PC-3 (cell line): Measurements from ENCODE around the gene PEPD. TPM values are rescaled to one million over a fixed set of nuclear protein-coding genes. Genes with fewer than 3 reads are reported as not detected.

Source experiments
- ATAC-seq: fragments of 200-7000 bp; cut with Tn5 transposase; 2 replicates; pipeline ENCODE4 v1.9.1; 2020; ENCODE audit warnings: mild to moderate bottlenecking, moderate library complexity
- BruUV-seq: library from RNA; stranded (reverse); fragments of 400-500 nt; replicated peaks from 2 replicates; lab custom pipeline; 2021; lab: Mats Ljungman, UMichigan
- CTCF ChIA-PET: fragments of 300-600 bp; sonication (Branson Sonifier 250); formaldehyde crosslinking; loops from one replicate; lab custom pipeline; 2022; ENCODE audit warnings: antibody characterized with exemption; lab: Charles Lee
- POLR2A ChIA-PET: fragments of 300-600 bp; sonication (Branson Sonifier 250); formaldehyde crosslinking; loops from one replicate; lab custom pipeline; 2022; ENCODE audit warnings: antibody characterized with exemption; ENCODE audit not compliant: unreplicated experiment; lab: Charles Lee
- DNase-seq: peaks from one replicate; pipeline ENCODE4 v3.0.0-alpha.2; 2015
- H2AFZ ChIP-seq: fragments of 300-600 bp; sonication (generic); 2 replicates; pipeline ENCODE4 v1.6.0; 2016; ENCODE audit warnings: antibody characterized with exemption, low read length
- H3F3A ChIP-seq: fragments of 300-600 bp; sonication (generic); one replicate; pipeline ENCODE4 v1.6.0; 2017; ENCODE audit warnings: antibody characterized with exemption, low read length, control low read depth, mild to moderate bottlenecking; ENCODE audit not compliant: unreplicated experiment
- H3K27ac ChIP-seq: fragments of 300-600 bp; sonication (generic); 2 replicates; pipeline ENCODE4 v1.5.1; 2016; ENCODE audit warnings: mild to moderate bottlenecking, low read length
- H3K27me3 ChIP-seq: fragments of 300-600 bp; sonication (generic); 2 replicates; pipeline ENCODE4 v1.6.1; 2016; ENCODE audit warnings: low read length, mixed read lengths
- H3K36me3 ChIP-seq: fragments of 300-600 bp; sonication (generic); 2 replicates; pipeline ENCODE4 v1.6.1; 2016; ENCODE audit warnings: low read depth, mixed run types, low read length, mixed read lengths
- H3K4me1 ChIP-seq: fragments of 300-600 bp; sonication (generic); 2 replicates; pipeline ENCODE4 v1.5.1; 2016; ENCODE audit warnings: low read length; ENCODE audit not compliant: insufficient read depth
- H3K4me2 ChIP-seq: fragments of 300-600 bp; sonication (generic); 2 replicates; pipeline ENCODE4 v1.6.0; 2016; ENCODE audit warnings: low read length
- H3K4me3 ChIP-seq: fragments of 300-600 bp; sonication (generic); 2 replicates; pipeline ENCODE4 v1.5.1; 2016; ENCODE audit warnings: mild to moderate bottlenecking, low read length, mixed read lengths
- H3K79me2 ChIP-seq: fragments of 300-600 bp; sonication (generic); 2 replicates; pipeline ENCODE4 v1.6.1; 2017; ENCODE audit warnings: low read length, mixed read lengths
- H3K9ac ChIP-seq: fragments of 300-600 bp; sonication (generic); 2 replicates; pipeline ENCODE4 v1.6.0; 2016; ENCODE audit warnings: mild to moderate bottlenecking, low read length
- H3K9me2 ChIP-seq: fragments of 300-600 bp; sonication (generic); replicated peaks from 2 replicates; pipeline ENCODE4 v1.6.1; 2016; ENCODE audit warnings: mixed run types, low read length, mixed read lengths
- H3K9me3 ChIP-seq: fragments of 300-600 bp; sonication (generic); 2 replicates; pipeline ENCODE4 v1.6.1; 2016; ENCODE audit warnings: low read length, mixed read lengths
- H4K20me1 ChIP-seq: fragments of 300-600 bp; sonication (generic); 2 replicates; pipeline ENCODE4 v1.6.1; 2016; ENCODE audit warnings: low read length, mixed read lengths
- CTCF ChIP-seq: fragments of 300-600 bp; sonication (generic); conservative IDR thresholded peaks from 2 replicates; pipeline ENCODE4 v1.5.1; 2017; ENCODE audit warnings: antibody characterized with exemption, low read depth, mild to moderate bottlenecking, low read length
- EZH2 ChIP-seq: fragments of 300-600 bp; sonication (generic); IDR thresholded peaks from one replicate; pipeline ENCODE4 v1.6.1; 2017; ENCODE audit warnings: antibody characterized with exemption, mild to moderate bottlenecking, low read length; ENCODE audit not compliant: unreplicated experiment
- EZH2phosphoT487 ChIP-seq: fragments of 300-600 bp; sonication (generic); IDR thresholded peaks from 2 replicates; pipeline ENCODE4 v1.6.1; 2018; ENCODE audit warnings: mild to moderate bottlenecking, antibody characterized with exemption, low read length, borderline replicate concordance
- intact Hi-C: fragments of 100-400 bp; cut with micrococcal nuclease; formaldehyde crosslinking; loops from 2 replicates; pipeline ENCODE4 v1.9.0; 2023
- total RNA-seq: library from RNA; depleted of rRNA; stranded (reverse); fragments of >200 nt; gene quantifications from 2 replicates; pipeline ENCODE4 v1.2.3, GENCODE V29; 2014

The PEPD gene
- total RNA-seq, 1 experiment from 2014 or later: 53.4 TPM

- Histone ChIP-seq H3K79me2 (no peaks in the 10 kb centered on the region), H3K9me2 (no peaks in the 10 kb centered on the region), H3K36me3 (no peaks in the 10 kb centered on the region), H3K4me3 (no peak overlapping the region), H3K27ac (no peak overlapping the region), H3K9ac (no peak overlapping the region), H3K4me1 (no peaks in the 10 kb centered on the region), H4K20me1 (no peaks in the 10 kb centered on the region), H3F3A (no peaks in the 10 kb centered on the region), H3K9me3 (no peaks in the 10 kb centered on the region), H2AFZ (no peak overlapping the region), H3K4me2 (no peak overlapping the region), H3K27me3 (no peaks in the 10 kb centered on the region)
- TF ChIP-seq EZH2phosphoT487 (no peak), CTCF (no peak), EZH2 (no peak)
- intact Hi-C loops: no loop called here
- no peak for ATAC-seq
- no TSS peak for BruUV-seq
- POLR2A ChIA-PET: no interaction called here
- DNase-seq: no peak
- CTCF ChIA-PET: no interaction called here
Measured at GRCh38 chr19:33460221-33460908, 61.2 kb downstream of the PEPD start.

GRCh38 chr19:33459222-33460090 is 62.1 kb downstream of the PEPD start:
- intact Hi-C loops: no loop called here
- Histone ChIP-seq H3K36me3 (no peaks in the 10 kb centered on the region), H3K9me2 (no peaks in the 10 kb centered on the region), H2AFZ (no peak overlapping the region), H4K20me1 (no peaks in the 10 kb centered on the region), H3K4me1 (no peaks in the 10 kb centered on the region), H3K27ac (no peak overlapping the region), H3K9me3 (no peaks in the 10 kb centered on the region), H3K4me3 (no peak overlapping the region), H3K79me2 (no peaks in the 10 kb centered on the region), H3K27me3 (no peaks in the 10 kb centered on the region), H3F3A (no peaks in the 10 kb centered on the region), H3K9ac (no peak overlapping the region), H3K4me2 (no peak overlapping the region)
- CTCF ChIA-PET: no interaction called here
- DNase-seq (no peak), ATAC-seq (no peak)
- POLR2A ChIA-PET: no interaction called here
- TF ChIP-seq EZH2phosphoT487 (no peak), EZH2 (no peak), CTCF (no peak)
- no TSS peak for BruUV-seq

- no TSS peak for BruUV-seq
- TF ChIP-seq CTCF (no peak), EZH2 (no peak), EZH2phosphoT487 (no peak)
- no peaks in the 10 kb centered on the region for H3K4me1 ChIP-seq
- no peaks in the 10 kb centered on the region for H3K9me2 ChIP-seq
- no peaks in the 10 kb centered on the region for H3K27me3 ChIP-seq
- intact Hi-C loops: no loop called here
- no peak overlapping the region for H3K4me2 ChIP-seq
- H3K36me3 ChIP-seq: no peaks in the 10 kb centered on the region
- no peaks in the 10 kb centered on the region for H3K79me2 ChIP-seq
- ChIA-PET POLR2A (no interaction called here), CTCF (no interaction called here)
- no peak overlapping the region for H3K9ac ChIP-seq
- H4K20me1 ChIP-seq: no peaks in the 10 kb centered on the region
- H3F3A ChIP-seq: no peaks in the 10 kb centered on the region
- no peak overlapping the region for H2AFZ ChIP-seq
- H3K9me3 ChIP-seq: no peaks in the 10 kb centered on the region
- no peak for ATAC-seq
- H3K4me3 ChIP-seq: no peak overlapping the region
- no peak for DNase-seq
- no peak overlapping the region for H3K27ac ChIP-seq
Measured at GRCh38 chr19:33458807-33459206, 62.8 kb downstream of the PEPD start.
